Middle frontal gyrus (tissue), 1 donor: Measurements from ENCODE around the gene CAST.

Experiments used
- DNase-seq: peaks from one replicate; pipeline ENCODE4 v3.0.0-alpha.2; 2015; ENCODE audit warnings: low spot score; ENCODE audit errors: extremely low spot score

CAST gene

DNA sequence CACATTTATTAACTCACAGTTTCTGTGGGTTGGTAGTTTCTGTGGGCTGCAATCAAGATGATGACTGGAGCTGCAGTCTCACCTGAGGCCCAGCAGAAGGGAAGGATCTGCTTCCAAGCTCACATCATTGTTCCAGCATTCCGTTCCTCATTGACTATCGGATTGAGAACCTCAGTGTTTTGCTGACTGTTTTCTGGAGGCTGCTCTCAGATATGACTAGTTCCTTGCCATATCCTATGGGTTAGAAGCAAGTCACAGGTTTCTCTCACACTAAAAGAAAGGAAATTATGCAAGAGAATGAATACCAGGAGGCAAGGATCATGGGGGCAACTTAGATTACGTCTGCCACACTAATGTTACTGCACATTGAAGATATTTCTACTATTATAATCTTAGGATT is 151.9 kb downstream of the CAST start:
- no peak for DNase-seq

- DNase-seq: no peak
Measured at GRCh38 chr5:96816411-96816939, 154.3 kb downstream of the CAST start.

DNA sequence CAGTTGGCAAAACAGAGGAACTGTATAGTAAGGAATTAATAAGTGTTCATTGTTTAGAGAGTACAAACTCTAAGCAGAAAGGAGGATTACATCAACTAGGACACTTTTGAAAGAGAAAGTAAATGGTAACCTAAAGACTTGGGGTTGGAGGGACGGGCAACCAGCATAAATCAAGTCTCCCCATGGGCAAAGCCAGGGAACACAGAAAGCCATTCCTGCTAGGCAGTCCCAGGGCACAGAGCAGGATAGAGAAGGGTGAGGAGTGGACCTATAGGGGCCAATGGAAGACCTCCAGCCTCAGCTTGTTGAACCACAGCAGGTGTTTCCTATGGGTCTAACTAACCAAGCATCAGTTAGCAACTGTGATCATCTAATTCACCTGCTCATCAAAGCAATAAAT is 154.8 kb downstream of the CAST start:
- no peak for DNase-seq

DNA sequence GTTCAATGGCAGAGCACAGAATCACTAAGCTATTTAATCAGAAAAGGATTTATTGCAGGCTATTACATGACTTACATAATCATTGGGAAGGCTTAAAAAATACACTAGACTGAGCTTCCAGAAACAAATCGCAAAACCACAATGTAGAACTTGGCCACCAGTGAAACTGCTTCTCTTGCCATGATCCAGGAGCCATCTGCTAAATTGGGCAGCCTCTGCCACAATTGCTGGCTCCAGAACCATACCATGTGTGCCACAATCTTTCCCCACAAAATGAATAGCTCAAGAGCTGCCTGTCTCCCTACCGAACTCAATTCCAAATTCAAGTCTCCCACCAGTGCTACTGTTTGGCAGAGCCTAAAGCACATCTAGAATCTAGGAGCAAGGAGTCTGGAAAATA is 155.3 kb downstream of the CAST start:
- DNase-seq: no peak

DNA sequence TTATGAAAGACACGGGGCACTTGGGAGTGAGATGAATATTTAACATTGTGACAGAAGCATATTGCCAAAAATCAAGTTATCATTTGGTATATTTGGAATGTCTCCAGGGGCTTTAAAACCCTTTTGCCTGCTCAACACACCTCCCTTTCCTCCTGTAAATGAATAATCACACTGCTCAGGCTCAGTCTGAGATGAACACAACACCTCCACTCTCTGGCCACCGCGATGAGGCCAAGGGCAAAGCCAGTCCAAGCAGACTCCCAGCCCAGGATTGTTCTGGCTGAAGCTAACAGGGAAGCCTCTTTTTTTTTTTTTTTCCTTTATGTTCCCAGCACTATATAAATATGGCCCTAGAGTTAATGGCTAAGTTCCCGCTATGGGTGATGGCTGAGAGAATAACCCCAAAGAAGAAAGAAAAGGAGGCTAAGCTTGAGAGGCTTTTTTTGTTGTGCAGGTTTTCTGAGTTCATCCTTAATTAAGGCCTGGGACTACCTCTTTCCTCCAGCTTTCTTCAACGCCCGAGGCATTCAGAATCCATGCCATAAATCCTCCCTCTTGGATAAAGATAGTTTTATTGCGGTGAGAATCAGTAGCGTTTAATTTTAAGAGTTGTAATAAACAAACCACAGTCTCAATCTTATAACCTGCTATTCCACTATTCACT is 156.1 kb downstream of the CAST start:
- no peak for DNase-seq

DNA sequence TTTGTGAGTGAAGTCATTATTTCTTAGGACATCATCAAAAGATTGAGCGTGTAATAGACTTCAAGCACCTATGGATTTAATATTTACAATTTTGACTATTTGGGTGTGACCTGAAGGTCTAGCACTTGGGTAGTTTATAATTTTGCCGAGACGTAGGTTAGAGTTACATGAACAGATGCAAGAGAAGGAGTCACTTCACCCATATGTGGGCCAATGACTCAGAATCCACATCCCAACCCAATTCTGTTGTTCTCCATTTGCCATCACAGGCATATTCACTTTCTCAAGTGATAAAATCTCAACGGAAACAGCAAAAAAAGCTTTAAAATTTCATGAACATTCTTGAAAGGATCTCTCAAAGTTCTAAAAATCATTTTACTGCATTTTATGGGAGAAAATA is 157.6 kb downstream of the CAST start:
- no peak for DNase-seq

DNA sequence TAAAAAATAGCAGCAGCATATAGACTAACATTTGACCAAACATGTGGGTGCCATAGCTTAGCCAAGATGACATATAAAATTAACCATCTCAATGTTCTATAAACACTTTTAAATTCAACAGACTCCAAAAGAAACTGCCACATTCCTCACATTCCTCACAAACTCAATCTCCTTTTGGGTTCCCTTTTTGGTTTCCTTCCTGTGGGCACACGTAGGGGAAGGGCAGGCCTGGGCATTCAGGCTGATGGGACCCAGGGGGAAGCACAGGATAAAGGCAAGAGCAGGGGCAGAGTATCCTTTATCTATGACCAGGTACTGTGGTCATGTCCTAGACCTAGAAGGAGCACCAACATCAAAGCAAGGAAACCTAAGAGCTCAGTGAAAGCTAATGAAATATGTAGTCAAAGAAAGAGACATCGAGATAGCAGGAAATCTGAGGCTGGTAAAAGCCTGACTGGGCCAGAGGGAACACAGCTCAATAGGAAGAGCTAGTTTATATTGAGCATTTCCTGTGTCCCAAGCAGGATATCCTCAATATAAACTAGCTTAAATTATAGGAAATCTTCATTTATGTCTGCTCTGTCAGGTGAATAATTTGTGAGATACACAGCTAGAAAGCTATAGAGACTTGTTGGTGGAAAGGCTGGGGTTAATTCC is 159.2 kb downstream of the CAST start:
- no peak for DNase-seq

DNA sequence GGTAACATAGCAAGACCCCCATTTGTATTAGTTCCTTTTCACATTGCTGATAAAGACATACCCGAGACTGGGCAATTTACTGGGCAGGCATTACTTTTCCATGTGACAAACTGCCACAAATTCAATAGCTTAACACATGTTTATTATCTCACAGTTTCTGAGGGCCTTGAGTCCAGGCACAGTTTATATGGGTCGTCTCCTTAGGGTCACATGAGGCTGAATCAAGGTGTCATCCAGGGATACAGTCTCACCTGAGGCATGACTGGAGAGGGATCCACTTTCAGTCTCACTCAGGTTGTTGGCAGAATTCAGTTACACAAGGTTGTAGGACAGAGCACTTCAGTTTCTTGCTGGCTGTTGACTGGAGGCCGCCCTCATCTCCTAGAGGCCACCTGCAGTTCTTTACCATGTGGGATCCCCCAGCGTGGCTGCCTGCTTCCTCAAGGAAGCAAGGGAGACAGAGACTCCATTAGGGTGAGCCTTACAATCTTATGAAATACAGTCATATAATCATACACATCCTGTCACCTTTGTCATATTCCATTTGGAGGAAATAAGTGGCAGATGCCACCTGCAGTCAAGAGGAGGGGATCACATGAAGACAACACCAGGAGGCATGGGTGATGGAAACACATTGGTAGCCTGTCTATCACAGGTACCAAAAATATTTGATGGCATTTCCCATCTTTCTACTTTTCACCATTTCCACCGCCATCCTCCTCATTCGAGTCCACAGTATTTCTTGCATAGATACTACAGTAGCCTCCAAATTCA is 160.7 kb downstream of the CAST start:
- no peak for DNase-seq

DNA sequence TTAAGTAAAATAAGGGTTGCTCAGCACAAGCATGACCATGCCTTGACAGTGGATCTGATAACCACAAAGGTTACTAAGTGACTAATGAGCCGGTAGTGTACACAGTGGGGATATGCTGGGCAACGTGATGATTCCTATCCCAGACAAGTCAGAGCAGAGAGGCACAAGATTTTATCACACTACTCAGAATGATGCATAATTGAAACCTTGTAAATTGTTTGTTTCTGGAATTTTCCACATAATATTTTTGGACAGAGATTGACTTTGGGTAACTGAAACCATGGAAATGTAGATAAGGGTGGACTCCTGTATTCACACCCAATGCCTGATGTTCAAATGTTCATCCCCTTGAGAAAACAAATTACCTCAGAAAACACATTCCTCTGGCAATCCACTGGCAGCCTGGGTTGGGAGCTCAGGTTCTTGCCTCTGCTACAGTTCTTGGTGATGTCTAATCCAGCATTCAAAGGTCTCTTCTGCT is 161.8 kb downstream of the CAST start:
- no peak for DNase-seq
